Measurements from ENCODE around the gene CXCL1.

CXCL1 gene

DNA sequence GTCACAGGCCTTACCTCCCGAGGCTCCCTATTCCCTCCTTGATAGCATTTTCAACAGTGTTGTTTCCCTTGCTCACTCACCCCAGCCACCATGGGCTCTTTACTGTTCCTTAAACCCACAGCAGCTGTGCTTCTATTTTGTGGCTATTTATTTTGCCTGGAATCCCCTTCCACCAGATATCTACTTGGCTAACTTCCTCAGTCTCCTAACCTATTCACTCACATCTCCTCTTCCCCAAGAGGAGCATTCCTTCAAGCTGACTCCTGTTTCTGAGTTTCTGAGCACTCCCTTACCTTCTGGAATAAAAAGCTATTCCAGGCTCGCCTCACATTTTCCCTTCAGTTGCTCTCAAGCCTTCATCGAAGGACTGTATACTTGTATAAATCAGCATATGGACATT, 50.5 kb downstream of the CXCL1 start:
- no peak for DNase-seq

Data from T-helper 2 cell (primary cell).